HEK293 (cell line): Measurements from ENCODE around the gene CBLIF.

ENCODE experiments used
- CTCF ChIA-PET: fragments of 350-600 bp; formaldehyde crosslinking; extraction: SDS; loops from one replicate; lab custom pipeline; 2021; ENCODE audit warnings: antibody characterized with exemption; lab: Yijun Ruan, JAX
- POLR2A ChIA-PET: fragments of 300-600 bp; formaldehyde crosslinking; extraction: SDS; loops from one replicate; lab custom pipeline; 2020; ENCODE audit warnings: antibody characterized with exemption, inconsistent platforms; lab: Yijun Ruan, JAX
- H3K27ac ChIP-seq: fragments of 200-500 bp; sonication (Bioruptor generic); 2 replicates; pipeline ENCODE4 v1.5.1; 2014; ENCODE audit warnings: low read depth, low read length, control low read depth, inconsistent platforms; ENCODE audit errors: extremely low read depth
- H3K36me3 ChIP-seq, 2 experiments: fragments of 200-500 bp in 1 of 2; sonication (Bioruptor generic) in 1 of 2; 1 replicate in 1 of 2; 2 replicates in 1 of 2; pipeline ENCODE4 v1.5.1; 2014 to 2017; ENCODE audit warnings: inconsistent platforms in 2 of 2, low read length in 2 of 2; ENCODE audit not compliant: control insufficient read depth in 2 of 2, insufficient read depth in 1 of 2
- H3K4me1 ChIP-seq: fragments of 200-500 bp; sonication (Bioruptor generic); 2 replicates; pipeline ENCODE4 v1.5.1; 2014; ENCODE audit warnings: mild to moderate bottlenecking, low read length, inconsistent platforms; ENCODE audit not compliant: control insufficient read depth, insufficient read depth
- H3K4me3 ChIP-seq: 2 replicates; pipeline ENCODE4 v1.5.1; 2011; ENCODE audit warnings: low read depth, mild to moderate bottlenecking, control low read depth, low read length, moderate library complexity
- H3K9me3 ChIP-seq: fragments of 200-500 bp; sonication (Bioruptor generic); 2 replicates; pipeline ENCODE4 v1.5.1; 2014; ENCODE audit warnings: low read depth, low read length, inconsistent platforms; ENCODE audit not compliant: control insufficient read depth, insufficient read depth
- GFI1B ChIP-seq: fragments of 450-650 bp; formaldehyde crosslinking; IDR thresholded peaks from 2 replicates; pipeline ENCODE4 v1.5.1; 2016; ENCODE audit warnings: missing biosample characterization, missing genetic modification characterization
- KLF1 ChIP-seq: fragments of 450-650 bp; formaldehyde crosslinking; IDR thresholded peaks from 2 replicates; pipeline ENCODE4 v1.5.1; 2016; ENCODE audit warnings: missing biosample characterization, missing genetic modification characterization
- MYNN ChIP-seq: fragments of 450-650 bp; formaldehyde crosslinking; IDR thresholded peaks from 2 replicates; pipeline ENCODE4 v1.5.1; 2016; ENCODE audit warnings: missing biosample characterization, missing genetic modification characterization, borderline replicate concordance
- OSR2 ChIP-seq: fragments of 450-650 bp; formaldehyde crosslinking; IDR thresholded peaks from 2 replicates; pipeline ENCODE4 v1.5.1; 2016; ENCODE audit warnings: missing biosample characterization, missing genetic modification characterization
- REST ChIP-seq: fragments of 450-650 bp; formaldehyde crosslinking; IDR thresholded peaks from 2 replicates; pipeline ENCODE4 v1.5.1; 2016; ENCODE audit warnings: missing biosample characterization, missing genetic modification characterization
- SCRT1 ChIP-seq: fragments of 450-650 bp; formaldehyde crosslinking; IDR thresholded peaks from 2 replicates; pipeline ENCODE4 v1.5.1; 2016; ENCODE audit warnings: missing biosample characterization, missing genetic modification characterization, borderline replicate concordance
- YY1 ChIP-seq: fragments of 450-650 bp; formaldehyde crosslinking; IDR thresholded peaks from 2 replicates; pipeline ENCODE4 v1.5.1; 2018; ENCODE audit warnings: missing biosample characterization, missing genetic modification characterization
- ZBTB20 ChIP-seq: fragments of 450-650 bp; formaldehyde crosslinking; IDR thresholded peaks from 2 replicates; pipeline ENCODE4 v1.5.1; 2016; ENCODE audit warnings: missing biosample characterization, missing genetic modification characterization
- ZBTB8A ChIP-seq: fragments of 450-650 bp; formaldehyde crosslinking; IDR thresholded peaks from 2 replicates; pipeline ENCODE4 v1.5.1; 2016; ENCODE audit warnings: missing biosample characterization, missing genetic modification characterization
- ZFHX2 ChIP-seq: fragments of 450-650 bp; formaldehyde crosslinking; conservative IDR thresholded peaks from 2 replicates; pipeline ENCODE4 v1.5.1; 2016; ENCODE audit warnings: missing biosample characterization, missing genetic modification characterization
- ZFP41 ChIP-seq: fragments of 450-650 bp; formaldehyde crosslinking; IDR thresholded peaks from 2 replicates; pipeline ENCODE4 v1.5.1; 2016; ENCODE audit warnings: missing biosample characterization, missing genetic modification characterization, borderline replicate concordance
- ZFP69B ChIP-seq: fragments of 450-650 bp; formaldehyde crosslinking; IDR thresholded peaks from 2 replicates; pipeline ENCODE4 v1.5.1; 2016; ENCODE audit warnings: missing biosample characterization, missing genetic modification characterization
- ZNF18 ChIP-seq: fragments of 450-650 bp; formaldehyde crosslinking; IDR thresholded peaks from 2 replicates; pipeline ENCODE4 v1.5.1; 2016; ENCODE audit warnings: missing biosample characterization, missing genetic modification characterization
- ZNF239 ChIP-seq: fragments of 450-650 bp; formaldehyde crosslinking; IDR thresholded peaks from 2 replicates; pipeline ENCODE4 v1.5.1; 2016; ENCODE audit warnings: missing biosample characterization, missing genetic modification characterization
- ZNF266 ChIP-seq: fragments of 450-650 bp; formaldehyde crosslinking; IDR thresholded peaks from 2 replicates; pipeline ENCODE4 v1.5.1; 2016; ENCODE audit warnings: missing biosample characterization, missing genetic modification characterization, low read depth
- ZNF274 ChIP-seq, 2 experiments: fragments of 200-500 bp in 1 of 2; fragments of 450-650 bp in 1 of 2; sonication (Bioruptor generic) in 1 of 2; formaldehyde crosslinking in 1 of 2; IDR thresholded peaks; 2 replicates each; pipeline versions ENCODE4 v1.5.1 to v1.6.1; 2014 to 2016; ENCODE audit warnings: borderline replicate concordance in 1 of 2, inconsistent platforms in 1 of 2, low read length in 1 of 2, missing biosample characterization in 1 of 2, missing genetic modification characterization in 1 of 2
- ZNF366 ChIP-seq: fragments of 450-650 bp; formaldehyde crosslinking; conservative IDR thresholded peaks from 2 replicates; pipeline ENCODE4 v1.5.1; 2016; ENCODE audit warnings: missing biosample characterization, missing genetic modification characterization
- ZNF404 ChIP-seq: fragments of 450-650 bp; formaldehyde crosslinking; IDR thresholded peaks from 2 replicates; pipeline ENCODE4 v1.5.1; 2017; ENCODE audit warnings: missing biosample characterization, missing genetic modification characterization
- ZNF426 ChIP-seq: fragments of 450-650 bp; formaldehyde crosslinking; IDR thresholded peaks from 2 replicates; pipeline ENCODE4 v1.5.1; 2017; ENCODE audit warnings: missing biosample characterization, missing genetic modification characterization, mild to moderate bottlenecking, inconsistent platforms, moderate library complexity
- ZNF596 ChIP-seq: fragments of 450-650 bp; IDR thresholded peaks from 2 replicates; pipeline ENCODE4 v1.5.0; 2018; ENCODE audit warnings: missing biosample characterization, mild to moderate bottlenecking, missing genetic modification characterization, moderate library complexity
- ZNF664 ChIP-seq: fragments of 450-650 bp; formaldehyde crosslinking; IDR thresholded peaks from 2 replicates; pipeline ENCODE4 v1.5.1; 2016; ENCODE audit warnings: missing biosample characterization, missing genetic modification characterization
- ZNF704 ChIP-seq: fragments of 450-650 bp; formaldehyde crosslinking; IDR thresholded peaks from 2 replicates; pipeline ENCODE4 v1.5.1; 2016; ENCODE audit warnings: missing biosample characterization, missing genetic modification characterization
- ZNF707 ChIP-seq: fragments of 450-650 bp; formaldehyde crosslinking; IDR thresholded peaks from 2 replicates; pipeline ENCODE4 v1.5.1; 2016; ENCODE audit warnings: missing biosample characterization, missing genetic modification characterization
- ZNF777 ChIP-seq: fragments of 450-650 bp; formaldehyde crosslinking; IDR thresholded peaks from 2 replicates; pipeline ENCODE4 v1.5.1; 2017; ENCODE audit warnings: missing biosample characterization, missing genetic modification characterization, borderline replicate concordance
- ZNF792 ChIP-seq: fragments of 450-650 bp; formaldehyde crosslinking; IDR thresholded peaks from 2 replicates; pipeline ENCODE4 v1.5.1; 2016; ENCODE audit warnings: missing biosample characterization, missing genetic modification characterization
- TF ChIP-seq, protein P1 (sequence below): fragments of 450-650 bp; formaldehyde crosslinking; IDR thresholded peaks from 2 replicates; pipeline ENCODE4 v1.5.1; 2017; ENCODE audit warnings: missing biosample characterization, missing genetic modification characterization

Gene CBLIF

DNA sequence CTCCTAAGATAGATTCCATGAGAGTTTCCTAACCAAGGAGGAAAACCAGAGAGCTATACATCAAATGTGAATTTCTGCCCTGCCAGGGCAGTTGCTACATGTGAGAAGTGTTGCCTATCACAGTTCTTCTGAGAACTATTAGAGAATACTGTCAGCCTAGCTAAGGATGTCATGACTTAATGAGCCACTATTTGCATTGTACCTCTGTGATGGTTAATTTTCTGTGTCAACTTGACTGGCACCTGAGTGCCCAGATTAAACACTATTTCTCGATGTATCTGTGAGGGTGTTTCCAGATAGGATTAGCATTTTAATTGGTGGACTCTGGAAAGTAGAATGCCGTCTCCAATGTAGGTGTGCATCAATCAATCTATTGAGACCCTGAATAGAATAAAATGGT is 22.6 kb upstream of the CBLIF start (continued):
- TF ChIP-seq, protein P1, sequence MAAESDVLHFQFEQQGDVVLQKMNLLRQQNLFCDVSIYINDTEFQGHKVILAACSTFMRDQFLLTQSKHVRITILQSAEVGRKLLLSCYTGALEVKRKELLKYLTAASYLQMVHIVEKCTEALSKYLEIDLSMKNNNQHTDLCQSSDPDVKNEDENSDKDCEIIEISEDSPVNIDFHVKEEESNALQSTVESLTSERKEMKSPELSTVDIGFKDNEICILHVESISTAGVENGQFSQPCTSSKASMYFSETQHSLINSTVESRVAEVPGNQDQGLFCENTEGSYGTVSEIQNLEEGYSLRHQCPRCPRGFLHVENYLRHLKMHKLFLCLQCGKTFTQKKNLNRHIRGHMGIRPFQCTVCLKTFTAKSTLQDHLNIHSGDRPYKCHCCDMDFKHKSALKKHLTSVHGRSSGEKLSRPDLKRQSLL (tag by site-specific recombination), result no peak
- TF ChIP-seq ZNF266, result no peak
- no peak for TF ChIP-seq ZBTB8A (tag by site-specific recombination)
- no peak for TF ChIP-seq ZNF239 (tag by site-specific recombination)
- TF ChIP-seq ZNF704 (tag by site-specific recombination), result no peak
- no peak for TF ChIP-seq YY1
- no peak for TF ChIP-seq SCRT1

DNA sequence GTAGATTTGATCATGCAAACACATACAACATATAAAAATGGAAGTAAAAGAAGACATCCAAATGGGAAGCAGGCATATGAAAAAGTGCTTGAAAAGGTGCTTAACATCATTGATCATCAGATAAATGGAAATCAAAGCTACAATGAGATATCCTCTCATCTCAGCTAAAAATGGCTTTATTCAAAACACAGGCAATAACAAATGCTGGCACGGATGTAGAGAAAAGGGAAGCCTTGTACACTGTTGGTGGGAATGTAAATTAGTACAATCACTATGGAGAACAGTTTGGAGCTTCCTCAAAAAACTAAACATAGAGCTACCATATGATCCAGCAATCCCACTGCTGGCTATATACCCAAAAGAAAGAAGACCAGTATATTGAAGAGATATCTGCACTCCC is 21.5 kb upstream of the CBLIF start:
- no peaks in the 10 kb centered on the region for H3K36me3 ChIP-seq
- CTCF ChIA-PET, result interaction anchor here (0.7 kb wide), 2 partner anchors 52 to 1214 kb away, joined by 3 read pairs; no protein-coding TSS in a partner anchor

GRCh38 chr11:59866397-59866796 is 21.1 kb upstream of the CBLIF start, which contains the start of gene TCN1:
Gene TCN1, minus strand, starts transcription at chr11:59866487. Its CDS starts 17 bp downstream, at chr11:59866470.
- Histone ChIP-seq H3K4me3 (no peak within 1 kb of the TSS), H3K9me3 (no peaks in the 10 kb centered on the region), H3K4me1 (no peaks in the 10 kb centered on the region), H3K27ac (no peak within 1 kb of the TSS), H3K36me3 (no peaks in the 10 kb centered on the region)
- TF ChIP-seq ZBTB8A (tag by site-specific recombination) (no peak), ZNF792 (no peak), ZNF426 (tag by site-specific recombination) (no peak), ZFP69B (no peak), ZNF18 (no peak), OSR2 (no peak), ZFHX2 (tag by site-specific recombination) (no peak), MYNN (tag by site-specific recombination) (no peak)
- CTCF ChIA-PET, result interaction anchor here (0.6 to 0.7 kb wide), 3 partner anchors 33 to 1214 kb away, joined by 3 read pairs; no protein-coding TSS in a partner anchor
- POLR2A ChIA-PET, result no interaction called here

More for the DNA sequence above, 21.5 kb upstream of the CBLIF start:
- Histone ChIP-seq H3K4me1 (no peaks in the 10 kb centered on the region), H3K9me3 (no peaks in the 10 kb centered on the region), H3K4me3 (no peak overlapping the region), H3K27ac (no peak overlapping the region)
- TF ChIP-seq ZBTB20 (tag by site-specific recombination) (no peak), REST (no peak), ZNF366 (tag by site-specific recombination) (no peak), KLF1 (tag by site-specific recombination) (no peak), ZFP69B (no peak), ZFP41 (no peak), ZNF664 (tag by site-specific recombination) (no peak), ZNF596 (tag by site-specific recombination) (no peak), ZNF404 (tag by site-specific recombination) (no peak), ZNF777 (tag by site-specific recombination) (no peak), GFI1B (no peak), ZNF707 (tag by site-specific recombination) (no peak), ZNF274 (IDR thresholded peaks at IDR 0.05; ENCODE audit: low read length) (no peak), ZNF274 (tag by site-specific recombination; IDR thresholded peaks at IDR 0.05; ENCODE audit: borderline replicate concordance) (no peak)
- POLR2A ChIA-PET, result no interaction called here
